Fibroblast of villous mesenchyme (primary cell): ENCODE data around the gene TUBA4B. TPM values are rescaled to one million over a fixed set of nuclear protein-coding genes. Genes with fewer than 3 reads are reported as not detected.

Source experiments
- DNase-seq: peaks from one replicate; pipeline ENCODE4 v3.0.0-alpha.2; 2010; ENCODE audit warnings: low read depth
- H3K4me3 ChIP-seq: 2 replicates; pipeline ENCODE4 v1.5.1; 2011; ENCODE audit warnings: low read depth, mild to moderate bottlenecking, low read length
- total RNA-seq: library from RNA; depleted of rRNA; stranded (reverse); fragments of >200 nt; gene quantifications from 2 replicates; pipeline ENCODE4 v1.2.3, GENCODE V29; 2012
- TF ChIP-seq, protein P1 (sequence below): IDR thresholded peaks from 2 replicates; pipeline ENCODE4 v1.5.1; 2012; ENCODE audit warnings: low read depth, mild to moderate bottlenecking, low read length; ENCODE audit not compliant: insufficient read depth

TUBA4B gene
- total RNA-seq, 1 donor = not detected

DNA sequence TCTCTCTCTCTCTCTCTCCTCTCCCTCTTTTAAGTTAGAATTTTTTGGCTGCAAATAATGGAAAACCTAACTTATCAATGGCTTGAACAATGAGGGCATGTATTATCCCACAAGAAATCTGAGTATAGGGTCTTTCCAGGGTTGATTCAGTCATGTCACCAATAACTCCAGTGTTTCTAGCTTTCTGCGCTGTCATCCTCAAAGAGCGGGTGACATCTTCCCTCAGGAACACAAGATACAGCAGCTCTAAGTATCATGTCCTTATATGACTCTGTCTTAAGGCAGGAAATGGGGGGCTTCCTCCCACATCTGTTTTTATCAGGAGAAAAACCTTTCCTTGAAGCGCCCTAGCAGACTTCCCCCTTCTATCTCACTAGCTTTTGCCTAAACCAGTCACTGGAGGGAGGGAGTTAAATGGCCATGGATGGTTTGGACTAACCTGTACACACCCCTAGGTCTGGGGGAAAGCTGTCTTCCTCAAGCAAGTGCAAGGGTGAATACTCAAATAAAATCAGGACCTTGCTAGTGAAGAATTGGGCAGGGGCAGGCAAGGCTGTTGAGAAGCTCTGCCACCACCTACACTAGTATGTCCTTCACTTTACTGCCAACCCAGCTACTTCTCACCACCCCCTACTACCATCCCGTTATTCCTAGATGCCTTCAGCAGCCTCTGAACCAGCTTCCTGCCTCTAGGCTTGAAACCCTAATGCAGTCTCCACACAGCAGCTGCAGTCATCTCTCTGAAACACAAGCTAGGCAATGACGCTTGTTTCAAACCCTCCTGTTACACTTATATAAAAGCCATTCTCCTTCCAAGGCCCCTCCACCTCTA lies 8.2 kb downstream of the TUBA4B start:
- DNase-seq = no peak
- H3K4me3 ChIP-seq = no peak overlapping the region
- TF ChIP-seq, protein P1, sequence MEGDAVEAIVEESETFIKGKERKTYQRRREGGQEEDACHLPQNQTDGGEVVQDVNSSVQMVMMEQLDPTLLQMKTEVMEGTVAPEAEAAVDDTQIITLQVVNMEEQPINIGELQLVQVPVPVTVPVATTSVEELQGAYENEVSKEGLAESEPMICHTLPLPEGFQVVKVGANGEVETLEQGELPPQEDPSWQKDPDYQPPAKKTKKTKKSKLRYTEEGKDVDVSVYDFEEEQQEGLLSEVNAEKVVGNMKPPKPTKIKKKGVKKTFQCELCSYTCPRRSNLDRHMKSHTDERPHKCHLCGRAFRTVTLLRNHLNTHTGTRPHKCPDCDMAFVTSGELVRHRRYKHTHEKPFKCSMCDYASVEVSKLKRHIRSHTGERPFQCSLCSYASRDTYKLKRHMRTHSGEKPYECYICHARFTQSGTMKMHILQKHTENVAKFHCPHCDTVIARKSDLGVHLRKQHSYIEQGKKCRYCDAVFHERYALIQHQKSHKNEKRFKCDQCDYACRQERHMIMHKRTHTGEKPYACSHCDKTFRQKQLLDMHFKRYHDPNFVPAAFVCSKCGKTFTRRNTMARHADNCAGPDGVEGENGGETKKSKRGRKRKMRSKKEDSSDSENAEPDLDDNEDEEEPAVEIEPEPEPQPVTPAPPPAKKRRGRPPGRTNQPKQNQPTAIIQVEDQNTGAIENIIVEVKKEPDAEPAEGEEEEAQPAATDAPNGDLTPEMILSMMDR = no peak

DNA sequence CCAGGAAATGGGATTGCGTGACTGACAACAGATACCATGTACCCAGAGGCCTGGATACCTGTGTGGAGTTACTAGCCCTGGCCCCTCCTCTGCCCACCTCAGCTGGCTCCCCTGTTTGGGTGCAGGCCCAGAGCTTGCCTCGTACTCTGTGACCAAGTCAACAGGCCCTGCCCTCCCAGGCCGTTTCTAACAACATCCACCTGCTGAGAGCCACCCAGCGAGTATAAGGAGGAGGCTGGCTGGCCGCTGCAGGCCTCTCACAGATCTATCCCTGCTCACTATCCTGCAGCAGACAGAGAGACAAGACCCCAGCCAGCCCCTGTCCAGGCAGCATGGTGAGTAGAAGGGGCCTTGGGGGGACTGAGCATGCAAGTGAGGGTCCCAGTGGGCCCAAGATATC lies 13.2 kb downstream of the TUBA4B start:
- no peak for DNase-seq
- TF ChIP-seq, protein P1 = no peak
- H3K4me3 ChIP-seq = no peak overlapping the region

DNA sequence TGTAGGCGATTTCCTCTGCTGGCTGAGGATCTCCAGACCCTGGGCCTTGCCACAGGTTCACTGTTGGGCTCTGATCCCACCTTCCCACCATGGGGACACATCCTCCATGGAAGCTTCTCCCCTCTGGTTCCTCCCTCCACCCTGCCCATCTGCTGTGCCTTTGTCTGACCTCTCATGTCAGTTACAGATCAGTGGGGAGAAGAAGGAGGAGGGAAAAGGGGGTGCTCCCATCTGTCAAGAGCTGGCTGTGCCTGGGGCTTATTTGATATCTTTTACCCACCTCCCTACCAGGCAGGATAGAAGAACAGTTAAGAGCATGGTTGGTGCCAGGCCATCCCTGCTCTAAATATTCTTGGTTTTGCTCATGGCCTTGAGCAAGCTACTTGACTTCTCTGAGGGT lies 13.8 kb downstream of the TUBA4B start:
- no peak overlapping the region for H3K4me3 ChIP-seq
- TF ChIP-seq, protein P1 = no peak
- no peak for DNase-seq

DNA sequence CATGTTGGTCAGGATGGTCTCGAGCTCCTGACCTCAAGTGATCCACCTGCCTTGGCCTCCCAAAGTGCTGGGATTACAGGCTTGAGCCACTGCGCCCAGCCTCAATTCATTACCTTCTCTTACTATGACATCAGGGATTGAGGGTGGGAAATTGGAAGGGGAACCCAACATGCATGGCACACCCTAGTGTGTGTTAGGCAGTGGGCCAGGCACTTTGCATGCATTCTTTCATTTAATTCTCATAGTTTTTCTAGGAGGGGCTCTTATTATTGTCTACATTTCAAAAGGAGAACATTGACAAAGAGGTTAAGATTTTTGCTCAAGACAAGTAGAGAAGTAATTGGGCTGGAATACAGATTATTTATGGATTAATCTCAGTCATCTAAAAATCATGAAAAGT lies 15.3 kb downstream of the TUBA4B start:
- TF ChIP-seq, protein P1 = no peak
- DNase-seq = no peak
- H3K4me3 ChIP-seq = no peak overlapping the region

DNA sequence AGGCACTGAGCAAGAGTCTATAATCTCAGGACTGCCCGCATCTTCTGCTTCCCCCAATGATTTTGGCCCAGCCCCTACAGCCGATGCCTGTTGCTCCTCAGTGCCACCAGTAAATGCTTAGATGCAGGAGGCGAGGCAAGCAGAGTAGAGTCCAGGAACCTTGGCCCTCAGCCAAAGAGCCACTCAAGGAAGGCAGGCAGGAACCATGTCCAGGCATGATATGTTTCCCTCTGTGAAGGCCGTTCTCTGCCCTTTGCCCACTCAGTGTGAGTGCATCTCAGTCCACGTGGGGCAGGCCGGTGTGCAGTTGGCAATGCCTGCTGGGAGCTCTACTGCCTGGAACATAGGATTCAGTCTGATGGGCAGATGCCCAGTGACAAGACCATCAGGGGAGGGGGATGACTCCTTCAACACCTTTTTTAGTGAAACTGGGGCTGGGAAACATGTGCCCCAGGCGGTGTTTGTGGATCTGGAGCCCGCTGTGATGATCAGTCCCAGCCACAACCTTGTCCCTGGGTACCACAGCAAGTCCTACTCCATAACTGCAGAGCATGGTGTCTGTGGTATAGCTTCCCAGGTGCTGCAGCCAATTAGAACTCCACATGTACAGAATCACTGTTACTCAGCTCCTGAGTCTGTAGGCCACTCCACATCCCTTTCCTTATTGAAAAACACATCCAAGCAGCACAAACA lies 16.5 kb downstream of the TUBA4B start:
- H3K4me3 ChIP-seq = no peak overlapping the region
- no peak for DNase-seq
- TF ChIP-seq, protein P1 = no peak

DNA sequence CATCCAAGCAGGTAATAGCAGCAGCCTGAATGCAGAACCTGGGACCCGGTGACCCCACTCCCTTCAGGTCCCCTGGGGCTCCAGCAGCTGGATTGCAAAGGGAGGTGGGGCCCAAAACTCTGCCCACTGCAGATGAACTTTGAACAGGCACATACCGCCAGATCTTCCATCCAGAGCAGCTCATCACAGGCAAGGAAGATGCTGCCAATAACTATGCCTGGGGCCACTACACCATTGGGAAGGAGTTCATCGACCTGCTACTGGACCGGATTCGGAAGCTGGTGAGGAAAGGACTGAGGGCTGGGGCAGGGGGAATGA lies 17.0 kb downstream of the TUBA4B start:
- no peak overlapping the region for H3K4me3 ChIP-seq
- TF ChIP-seq, protein P1 = no peak
- DNase-seq = no peak
